ENCODE data around the gene NEK3.
"Not testable (repeated sequence)": the region's sequence is repeated elsewhere in the genome, so short reads cannot be mapped to it uniquely, and the experiment has no call there.

DNA sequence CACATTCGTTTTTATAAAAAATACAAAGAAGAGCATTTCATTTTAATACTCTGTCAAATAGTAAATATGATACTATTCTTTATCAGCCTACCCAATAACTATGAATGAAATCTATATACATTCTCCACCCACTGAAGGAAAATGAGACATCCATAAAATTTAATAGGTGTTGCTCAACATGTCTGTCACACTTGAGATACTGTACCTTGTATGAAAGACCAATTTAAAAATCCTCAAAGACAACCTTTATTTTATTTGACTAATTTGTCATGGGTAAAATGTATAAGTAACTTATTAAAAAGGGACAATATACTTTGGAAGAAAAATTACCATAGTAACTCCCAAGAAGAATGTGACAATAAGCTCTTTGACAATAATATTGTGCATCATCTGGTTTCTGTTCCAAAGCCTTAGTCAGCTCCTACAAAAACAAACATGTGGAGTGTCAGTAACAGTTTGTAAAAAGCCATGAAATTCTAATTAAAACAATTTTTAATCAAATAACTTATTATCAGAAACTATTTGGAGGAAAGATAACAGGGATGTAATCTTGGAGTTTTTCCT, 11.5 kb upstream of the NEK3 start:
- TF ChIP-seq EZH2 (IDR thresholded peaks at IDR 0.05; ENCODE audit: low read length, missing control alignments), result not testable (repeated sequence)
- TF ChIP-seq, protein P1, sequence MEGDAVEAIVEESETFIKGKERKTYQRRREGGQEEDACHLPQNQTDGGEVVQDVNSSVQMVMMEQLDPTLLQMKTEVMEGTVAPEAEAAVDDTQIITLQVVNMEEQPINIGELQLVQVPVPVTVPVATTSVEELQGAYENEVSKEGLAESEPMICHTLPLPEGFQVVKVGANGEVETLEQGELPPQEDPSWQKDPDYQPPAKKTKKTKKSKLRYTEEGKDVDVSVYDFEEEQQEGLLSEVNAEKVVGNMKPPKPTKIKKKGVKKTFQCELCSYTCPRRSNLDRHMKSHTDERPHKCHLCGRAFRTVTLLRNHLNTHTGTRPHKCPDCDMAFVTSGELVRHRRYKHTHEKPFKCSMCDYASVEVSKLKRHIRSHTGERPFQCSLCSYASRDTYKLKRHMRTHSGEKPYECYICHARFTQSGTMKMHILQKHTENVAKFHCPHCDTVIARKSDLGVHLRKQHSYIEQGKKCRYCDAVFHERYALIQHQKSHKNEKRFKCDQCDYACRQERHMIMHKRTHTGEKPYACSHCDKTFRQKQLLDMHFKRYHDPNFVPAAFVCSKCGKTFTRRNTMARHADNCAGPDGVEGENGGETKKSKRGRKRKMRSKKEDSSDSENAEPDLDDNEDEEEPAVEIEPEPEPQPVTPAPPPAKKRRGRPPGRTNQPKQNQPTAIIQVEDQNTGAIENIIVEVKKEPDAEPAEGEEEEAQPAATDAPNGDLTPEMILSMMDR (conservative IDR thresholded peaks at IDR 0.05 in 1 of 2, IDR thresholded peaks at IDR 0.05 in 1 of 2; ENCODE audit: low read depth in 1 of 2, low read length in 2 of 2), result not testable (repeated sequence)

All from fibroblast of lung (primary cell).